MM.1S (cell line): Measurements from ENCODE around the gene HSF4.

Experiments used
- CTCF ChIP-seq: fragments of 300-600 bp; sonication (generic); IDR thresholded peaks from 2 replicates; pipeline ENCODE4 v1.5.1; 2016; ENCODE audit warnings: antibody characterized with exemption, low read length, mixed read lengths
- EZH2 ChIP-seq: fragments of 300-600 bp; sonication (generic); optimal IDR thresholded peaks from 2 replicates; pipeline ENCODE3; 2017; ENCODE audit warnings: low read depth, mild to moderate bottlenecking, antibody characterized with exemption, low read length, mixed read lengths
- EZH2phosphoT487 ChIP-seq: fragments of 300-600 bp; sonication (generic); IDR thresholded peaks from 2 replicates; pipeline ENCODE4 v1.6.1; 2018; ENCODE audit warnings: antibody characterized with exemption, low read length

GRCh38 chr16:67157892-67158635 lies 6.5 kb upstream of the HSF4 start:
- TF ChIP-seq EZH2, result no peak
- TF ChIP-seq CTCF, result no peak
- TF ChIP-seq EZH2phosphoT487, result no peak
